Astrocyte (in vitro differentiated cells and primary cell): ENCODE data around the gene WIZ.

Experiments used
- EZH2 ChIP-seq: IDR thresholded peaks from 2 replicates; pipeline ENCODE4 v1.6.1; 2012; ENCODE audit warnings: mild to moderate bottlenecking, low read length, inconsistent platforms; ENCODE audit not compliant: insufficient read depth
- TF ChIP-seq, protein P1 (sequence below): IDR thresholded peaks from 2 replicates; pipeline ENCODE4 v1.5.1; 2011; ENCODE audit warnings: low read depth, mild to moderate bottlenecking, inconsistent platforms, low read length, moderate library complexity; ENCODE audit not compliant: insufficient read depth

GRCh38 chr19:15437355-15438123 lies 12.2 kb downstream of the WIZ start:
- TF ChIP-seq, protein P1, sequence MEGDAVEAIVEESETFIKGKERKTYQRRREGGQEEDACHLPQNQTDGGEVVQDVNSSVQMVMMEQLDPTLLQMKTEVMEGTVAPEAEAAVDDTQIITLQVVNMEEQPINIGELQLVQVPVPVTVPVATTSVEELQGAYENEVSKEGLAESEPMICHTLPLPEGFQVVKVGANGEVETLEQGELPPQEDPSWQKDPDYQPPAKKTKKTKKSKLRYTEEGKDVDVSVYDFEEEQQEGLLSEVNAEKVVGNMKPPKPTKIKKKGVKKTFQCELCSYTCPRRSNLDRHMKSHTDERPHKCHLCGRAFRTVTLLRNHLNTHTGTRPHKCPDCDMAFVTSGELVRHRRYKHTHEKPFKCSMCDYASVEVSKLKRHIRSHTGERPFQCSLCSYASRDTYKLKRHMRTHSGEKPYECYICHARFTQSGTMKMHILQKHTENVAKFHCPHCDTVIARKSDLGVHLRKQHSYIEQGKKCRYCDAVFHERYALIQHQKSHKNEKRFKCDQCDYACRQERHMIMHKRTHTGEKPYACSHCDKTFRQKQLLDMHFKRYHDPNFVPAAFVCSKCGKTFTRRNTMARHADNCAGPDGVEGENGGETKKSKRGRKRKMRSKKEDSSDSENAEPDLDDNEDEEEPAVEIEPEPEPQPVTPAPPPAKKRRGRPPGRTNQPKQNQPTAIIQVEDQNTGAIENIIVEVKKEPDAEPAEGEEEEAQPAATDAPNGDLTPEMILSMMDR, result no peak
- no peak for TF ChIP-seq EZH2
